NT2/D1 (cell line): ENCODE data around the gene MATK.

ENCODE experiments used
- DNase-seq: peaks from one replicate; pipeline ENCODE4 v3.0.0-alpha.2; 2011; ENCODE audit warnings: low read depth, low spot score
- H3K27me3 ChIP-seq: 2 replicates; pipeline ENCODE4 v1.6.0; 2011; ENCODE audit warnings: mild to moderate bottlenecking; ENCODE audit not compliant: insufficient read length, insufficient read depth
- H3K36me3 ChIP-seq: 2 replicates; pipeline ENCODE4 v1.6.1; 2011; ENCODE audit warnings: mild to moderate bottlenecking, low read length, mixed read lengths; ENCODE audit not compliant: insufficient read depth, insufficient read length
- H3K4me1 ChIP-seq: 2 replicates; pipeline ENCODE4 v1.5.1; 2011; ENCODE audit not compliant: insufficient read depth, insufficient read length
- H3K4me3 ChIP-seq: 2 replicates; pipeline ENCODE4 v1.5.1; 2011; ENCODE audit warnings: low read depth; ENCODE audit not compliant: insufficient read length
- H3K9ac ChIP-seq: 2 replicates; pipeline ENCODE4 v1.6.0; 2011; ENCODE audit warnings: low read depth; ENCODE audit not compliant: insufficient read length
- H3K9me3 ChIP-seq: 2 replicates; pipeline ENCODE4 v1.5.1; 2011; ENCODE audit warnings: mild to moderate bottlenecking, low read length; ENCODE audit not compliant: insufficient read depth
- SUZ12 ChIP-seq: IDR thresholded peaks from 2 replicates; pipeline ENCODE4 v1.6.1; 2011; ENCODE audit not compliant: insufficient read length, insufficient read depth; ENCODE audit errors: extremely low read depth
- YY1 ChIP-seq: IDR thresholded peaks from 2 replicates; pipeline ENCODE4 v1.6.1; 2011; ENCODE audit not compliant: insufficient read length, insufficient read depth
- ZNF274 ChIP-seq: IDR thresholded peaks from 2 replicates; pipeline ENCODE4 v1.6.1; 2011; ENCODE audit warnings: mild to moderate bottlenecking, low read depth, low read length

The MATK gene

DNA sequence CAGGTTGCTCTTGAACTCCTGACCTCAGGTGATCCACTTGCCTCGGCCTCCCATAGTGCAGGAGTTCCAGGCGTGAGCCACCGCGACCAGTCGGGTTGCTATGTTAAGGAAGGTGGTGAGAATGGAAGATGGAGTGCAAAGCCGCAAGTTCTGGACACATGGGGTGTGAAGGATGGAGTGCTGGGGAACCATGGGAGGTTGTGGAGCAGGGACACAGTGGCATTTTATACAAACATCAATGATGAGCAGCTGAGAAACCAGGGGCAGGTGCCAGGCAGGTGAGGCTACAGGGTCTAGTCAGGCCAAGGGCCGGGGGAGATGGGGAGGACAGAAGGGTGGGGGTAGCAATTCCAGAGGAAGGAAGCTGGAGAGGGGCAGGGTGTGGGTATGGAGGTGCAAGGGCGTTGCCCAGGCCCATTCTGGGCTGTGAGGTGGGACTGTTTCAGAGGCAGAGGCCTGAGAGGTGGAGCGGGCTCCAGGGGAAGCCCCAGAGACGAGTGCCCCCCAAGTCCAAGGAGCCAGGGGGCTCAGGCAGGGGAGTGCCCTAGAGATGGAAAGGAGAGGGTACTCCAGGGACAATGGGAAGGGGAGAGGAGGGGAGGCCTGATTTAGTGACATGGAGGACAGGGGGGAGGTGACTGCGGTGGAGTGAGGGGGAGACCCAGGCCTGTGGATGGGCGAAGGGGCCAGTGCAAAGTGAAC is 12.2 kb downstream of the MATK start:
- Histone ChIP-seq H3K4me1 (peaks cover 24% of the 10 kb centered on the region), H3K36me3 (peaks cover 6% of the 10 kb centered on the region), H3K27me3 (no peaks in the 10 kb centered on the region), H3K9me3 (no peaks in the 10 kb centered on the region), H3K4me3 (no peak overlapping the region), H3K9ac (no peak overlapping the region)
- TF ChIP-seq SUZ12 (no peak), YY1 (no peak), ZNF274 (no peak)
- no peak for DNase-seq

DNA sequence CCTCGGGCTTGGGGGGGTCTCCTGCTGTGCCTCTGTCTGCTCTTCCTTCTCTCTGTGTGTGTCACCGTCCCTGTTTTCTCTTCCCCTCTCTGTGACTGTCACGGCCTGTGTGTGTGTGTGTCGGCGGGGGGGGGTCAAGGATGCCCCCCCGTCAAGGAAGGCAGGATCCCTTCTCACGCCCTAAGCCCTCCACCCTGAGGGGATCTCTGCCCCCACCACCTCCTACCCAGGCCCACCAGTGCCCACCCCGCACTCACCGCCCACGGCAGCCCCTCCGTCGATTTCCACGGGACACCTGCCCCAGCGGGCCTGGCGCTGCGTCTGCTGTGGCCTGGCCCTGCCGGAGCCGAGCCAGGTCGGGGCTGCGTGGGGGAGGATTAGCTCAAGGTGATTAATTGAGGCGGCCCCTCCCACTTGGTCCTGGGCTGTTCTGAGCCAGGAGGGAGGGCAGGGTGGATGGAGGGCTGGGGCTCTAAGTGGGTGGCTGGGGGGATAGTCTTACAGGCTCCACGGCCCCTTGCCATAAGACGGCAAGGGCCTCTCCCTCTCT is 14.2 kb downstream of the MATK start, which contains the start of gene RAX2:
Gene RAX2, minus strand, starts transcription at position 323 of the 550 bp plus-strand sequence. CDS start 486 bp downstream, outside the sequence.
- Histone ChIP-seq H3K27me3 (no peaks in the 10 kb centered on the region), H3K36me3 (peaks cover 23% of the 10 kb centered on the region), H3K9me3 (no peaks in the 10 kb centered on the region), H3K4me3 (no peak within 1 kb of the TSS), H3K9ac (peak within 1 kb of the TSS; percentile 47), H3K4me1 (peaks cover 28% of the 10 kb centered on the region)
- TF ChIP-seq YY1 (no peak), SUZ12 (no peak), ZNF274 (no peak)
- DNase-seq = no peak

DNA sequence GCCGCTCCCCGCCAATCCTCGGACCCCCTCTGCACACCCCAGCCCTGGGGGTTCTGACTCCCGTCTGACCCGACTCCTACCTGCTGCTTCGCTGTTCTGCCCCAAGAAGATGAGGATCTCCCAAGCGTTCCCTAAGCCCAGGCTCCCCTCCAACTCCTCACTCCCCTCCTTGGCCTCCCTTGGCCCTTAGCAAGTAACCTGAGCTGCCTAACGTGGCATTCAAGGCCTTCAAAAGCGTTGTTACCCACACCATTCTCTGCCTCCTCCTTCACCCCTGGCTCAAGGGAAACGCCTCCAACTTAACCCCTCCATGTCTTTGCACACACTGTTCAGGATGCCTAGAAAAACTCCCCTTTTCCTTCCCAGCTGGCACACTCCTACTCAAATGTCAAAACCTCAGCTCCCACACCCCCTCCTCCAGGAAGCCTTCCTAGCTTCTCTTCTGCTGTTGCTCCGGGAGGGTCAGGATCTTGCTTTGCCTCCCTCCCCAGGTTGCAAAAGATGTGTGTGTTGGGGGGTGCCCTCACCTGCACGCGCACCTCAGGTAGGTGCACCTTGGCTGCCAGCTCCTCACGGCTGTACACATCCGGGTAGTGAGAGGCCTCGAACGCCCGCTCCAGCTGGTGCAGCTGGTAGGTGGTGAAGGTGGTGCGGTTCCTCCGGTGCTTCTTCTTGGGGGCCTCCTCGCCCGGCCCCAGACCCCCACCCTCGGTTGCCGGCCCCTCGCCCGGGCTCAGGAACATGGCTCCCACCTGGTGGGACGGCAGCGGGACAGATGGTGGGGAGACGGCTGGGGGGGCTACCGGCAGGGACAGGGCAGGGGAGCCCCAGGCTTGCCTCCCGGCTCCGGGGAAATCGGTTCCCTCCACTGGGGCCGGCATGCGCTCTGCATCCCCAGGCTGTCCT is 14.9 kb downstream of the MATK start:
- Histone ChIP-seq H3K4me3 (no peak overlapping the region), H3K36me3 (peaks cover 30% of the 10 kb centered on the region), H3K9ac (peak overlapping the region; percentile 67), H3K9me3 (no peaks in the 10 kb centered on the region), H3K4me1 (peaks cover 28% of the 10 kb centered on the region), H3K27me3 (no peaks in the 10 kb centered on the region)
- DNase-seq = peak; percentile 11
- TF ChIP-seq SUZ12 (no peak), YY1 (no peak), ZNF274 (no peak)

DNA sequence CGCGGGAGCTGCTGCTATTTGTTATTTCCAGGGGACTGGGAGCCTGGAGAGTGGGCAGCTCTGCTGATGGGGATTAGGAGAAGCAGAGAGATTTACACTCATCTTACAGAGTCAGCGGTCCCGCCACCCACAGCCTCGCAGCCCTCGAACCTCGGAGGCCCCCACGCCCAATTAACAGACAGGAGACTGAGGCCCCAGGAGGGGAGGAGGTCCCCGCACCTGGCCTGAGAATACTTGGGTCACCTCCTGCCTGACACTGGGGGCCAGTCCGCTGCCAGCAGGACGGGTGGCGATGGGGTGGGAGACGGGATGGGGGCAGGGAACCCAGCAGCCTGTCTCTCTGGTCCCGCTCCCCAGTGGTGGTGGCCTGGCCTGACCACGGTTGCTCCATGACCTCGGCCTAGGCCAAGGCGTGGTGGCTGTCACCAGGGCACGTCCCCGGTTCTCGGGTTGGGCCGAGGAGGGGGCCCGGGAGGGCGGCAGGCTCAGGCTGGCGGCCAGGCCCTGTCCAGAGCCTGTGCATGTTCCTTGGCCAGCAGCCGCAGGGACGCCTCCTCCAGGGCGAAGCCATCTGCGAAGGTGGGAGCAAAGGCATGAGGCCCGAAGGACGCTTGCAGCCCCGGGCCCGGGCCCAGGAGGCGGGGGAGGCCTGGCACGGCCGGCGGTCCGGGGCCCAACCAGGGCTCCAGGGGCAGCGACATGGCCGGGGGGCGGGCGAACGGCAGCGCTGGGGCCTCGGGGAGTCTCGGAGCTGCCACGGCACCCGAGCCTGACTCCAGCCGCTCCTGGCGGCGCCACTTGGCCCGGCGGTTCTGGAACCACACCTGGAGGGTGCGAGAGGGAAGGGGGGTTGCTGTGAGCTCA is 15.8 kb downstream of the MATK start:
- H3K36me3 ChIP-seq = peaks cover 31% of the 10 kb centered on the region
- no peak overlapping the region for H3K4me3 ChIP-seq
- H3K27me3 ChIP-seq = no peaks in the 10 kb centered on the region
- peaks cover 28% of the 10 kb centered on the region for H3K4me1 ChIP-seq
- no peaks in the 10 kb centered on the region for H3K9me3 ChIP-seq
- no peak for TF ChIP-seq SUZ12
- no peak for DNase-seq
- H3K9ac ChIP-seq = peak overlapping the region; percentile 67

DNA sequence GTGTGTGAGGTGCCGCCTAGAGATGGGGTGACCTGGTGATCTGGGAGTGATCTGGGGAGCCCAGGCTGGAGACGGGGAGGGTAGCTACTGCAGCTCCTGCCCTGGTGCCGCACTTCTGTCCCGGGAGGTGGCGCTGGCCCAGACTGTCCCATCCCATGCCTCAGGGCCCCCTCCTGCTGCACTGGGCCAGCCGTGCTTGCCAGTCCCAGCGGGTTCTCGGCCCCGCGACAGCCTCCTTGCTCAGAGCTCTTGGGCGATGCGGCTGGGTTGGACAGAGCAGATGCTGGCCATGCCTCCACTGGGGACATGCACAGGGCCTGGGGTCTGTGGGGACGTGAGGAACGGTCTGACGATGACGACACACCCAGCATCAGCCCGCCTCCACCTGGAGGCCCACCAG is 16.7 kb downstream of the MATK start:
- Histone ChIP-seq H3K27me3 (no peaks in the 10 kb centered on the region), H3K4me3 (no peak overlapping the region), H3K9me3 (no peaks in the 10 kb centered on the region), H3K4me1 (peaks cover 27% of the 10 kb centered on the region), H3K36me3 (peaks cover 35% of the 10 kb centered on the region), H3K9ac (peak overlapping the region; percentile 67)
- DNase-seq = no peak
- TF ChIP-seq SUZ12 = no peak
- no peak for TF ChIP-seq YY1
- no peak for TF ChIP-seq ZNF274

DNA sequence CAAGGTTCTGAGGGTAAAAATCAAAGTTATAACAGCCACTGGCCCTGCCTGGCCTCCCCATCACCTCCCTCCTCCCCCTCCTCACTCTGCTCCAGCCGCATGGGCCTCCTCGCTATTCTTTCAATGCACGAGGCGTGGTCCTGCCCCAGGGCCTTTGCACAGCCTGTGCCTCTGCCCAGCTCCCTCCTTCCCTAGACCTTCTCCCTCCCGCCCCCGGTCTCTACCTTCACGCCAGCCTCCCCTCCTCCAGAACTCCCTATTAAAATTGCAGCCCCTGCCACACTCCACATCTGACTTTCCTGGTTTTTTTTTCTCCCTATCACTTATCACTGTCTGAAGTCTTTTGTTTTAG is 17.5 kb downstream of the MATK start:
- no peak for DNase-seq
- Histone ChIP-seq H3K4me3 (no peak overlapping the region), H3K27me3 (no peaks in the 10 kb centered on the region), H3K4me1 (peaks cover 27% of the 10 kb centered on the region), H3K9ac (no peak overlapping the region), H3K9me3 (no peaks in the 10 kb centered on the region), H3K36me3 (peaks cover 35% of the 10 kb centered on the region)
- TF ChIP-seq YY1 (no peak), ZNF274 (no peak), SUZ12 (no peak)
